ENCODE results near the gene SAMHD1. TPM values are rescaled to one million over a fixed set of nuclear protein-coding genes. Genes with fewer than 3 reads are reported as not detected.

Gene SAMHD1
- total and polyA plus RNA-seq, 2 donors (not counting 1 experiment from before 2014, with no cell fraction given) = 7.9 to 12.8 TPM

DNA sequence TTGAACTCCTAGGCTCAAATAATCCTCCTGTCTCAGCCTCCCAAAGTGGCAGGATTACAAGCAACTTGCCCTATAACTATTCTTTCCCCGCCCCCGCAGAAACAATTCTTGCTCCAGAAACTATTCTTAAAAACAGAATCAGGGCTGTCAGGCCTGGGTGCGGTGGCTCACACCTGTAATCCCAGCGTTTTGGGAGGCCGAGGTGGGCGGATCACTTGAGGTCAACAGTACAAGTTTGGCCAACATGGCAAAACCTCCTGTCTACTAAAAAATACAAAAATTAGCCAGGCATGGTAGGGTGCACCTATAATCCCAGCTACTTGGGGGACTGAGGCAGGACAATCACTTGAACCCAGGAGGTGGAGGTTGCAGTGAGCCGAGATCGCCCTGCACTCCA, 31.2 kb downstream of the SAMHD1 start:
- H3K27me3 ChIP-seq (replicated peaks in 1 of 4; ENCODE audit: control extremely low read depth in 1 of 4, control insufficient read depth in 3 of 4, insufficient read depth in 4 of 4, low read length in 3 of 4) = no peaks in the 10 kb centered on the region
- ChIA-PET POLR2A (no interaction called here), CTCF (interaction anchor here (0.6 to 3.9 kb wide), 10 partner anchors 10 to 718 kb away, joined by 3 to 23 read pairs (median 6); no protein-coding TSS in a partner anchor)
- no peaks in the 10 kb centered on the region for H3K4me1 ChIP-seq (ENCODE audit: control insufficient read depth in 2 of 2, insufficient read depth in 2 of 2, low read length in 2 of 2)
- Mint-ChIP-seq H3K4me1 (peaks cover 1% of the 10 kb centered on the region), H3K9me3 (ENCODE audit: insufficient read depth) (no peaks in the 10 kb centered on the region), H3K4me3 (no peak overlapping the region), H3K27me3 (no peaks in the 10 kb centered on the region), H3K27ac (no peak overlapping the region)
- no peak overlapping the region for H3K27ac ChIP-seq (ENCODE audit: low read length in 2 of 2)
- no peak for TF ChIP-seq EZH2 (IDR thresholded peaks at IDR 0.05; ENCODE audit: borderline replicate concordance, insufficient read depth, low read depth, low read length, poor library complexity, severe bottlenecking)
- TF ChIP-seq, protein P1, sequence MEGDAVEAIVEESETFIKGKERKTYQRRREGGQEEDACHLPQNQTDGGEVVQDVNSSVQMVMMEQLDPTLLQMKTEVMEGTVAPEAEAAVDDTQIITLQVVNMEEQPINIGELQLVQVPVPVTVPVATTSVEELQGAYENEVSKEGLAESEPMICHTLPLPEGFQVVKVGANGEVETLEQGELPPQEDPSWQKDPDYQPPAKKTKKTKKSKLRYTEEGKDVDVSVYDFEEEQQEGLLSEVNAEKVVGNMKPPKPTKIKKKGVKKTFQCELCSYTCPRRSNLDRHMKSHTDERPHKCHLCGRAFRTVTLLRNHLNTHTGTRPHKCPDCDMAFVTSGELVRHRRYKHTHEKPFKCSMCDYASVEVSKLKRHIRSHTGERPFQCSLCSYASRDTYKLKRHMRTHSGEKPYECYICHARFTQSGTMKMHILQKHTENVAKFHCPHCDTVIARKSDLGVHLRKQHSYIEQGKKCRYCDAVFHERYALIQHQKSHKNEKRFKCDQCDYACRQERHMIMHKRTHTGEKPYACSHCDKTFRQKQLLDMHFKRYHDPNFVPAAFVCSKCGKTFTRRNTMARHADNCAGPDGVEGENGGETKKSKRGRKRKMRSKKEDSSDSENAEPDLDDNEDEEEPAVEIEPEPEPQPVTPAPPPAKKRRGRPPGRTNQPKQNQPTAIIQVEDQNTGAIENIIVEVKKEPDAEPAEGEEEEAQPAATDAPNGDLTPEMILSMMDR (IDR thresholded peaks at IDR 0.05) = no peak
- H3K4me3 ChIP-seq (ENCODE audit: control extremely low read depth in 1 of 5, extremely low read depth in 1 of 5, insufficient read depth in 1 of 5, low read depth in 2 of 5, low read length in 4 of 5) = no peak overlapping the region
- H4K20me1 ChIP-seq (ENCODE audit: control insufficient read depth, insufficient read depth, low read length, poor library complexity, severe bottlenecking) = no peaks in the 10 kb centered on the region
- no peak overlapping the region for H2AFZ ChIP-seq (ENCODE audit: insufficient read depth, low read depth, low read length, poor library complexity, severe bottlenecking)
- DNase-seq (no peak), ATAC-seq (ENCODE audit: low read depth) (no peak)
- 95% methylated on average over 4 of the region's 8 CpGs for WGBS (ENCODE audit: insufficient coverage)
- H3K79me2 ChIP-seq (ENCODE audit: control insufficient read depth, insufficient read depth, low read length) = no peaks in the 10 kb centered on the region
- intact Hi-C loops (cut with micrococcal nuclease) = no loop called here
- no peak overlapping the region for H3K4me2 ChIP-seq (replicated peaks; ENCODE audit: low read depth, low read length, poor library complexity, severe bottlenecking)
- H3K36me3 ChIP-seq (replicated peaks in 1 of 2; ENCODE audit: control extremely low read depth in 1 of 2, control insufficient read depth in 1 of 2, extremely low read depth in 1 of 2, insufficient read depth in 2 of 2, low read length in 1 of 2) = peaks cover 3 to 18% of the 10 kb centered on the region in 2 experiments
- H3K9me3 ChIP-seq (ENCODE audit: control extremely low read depth in 1 of 3, control insufficient read depth in 2 of 3, insufficient read depth in 1 of 3, low read length in 2 of 3) = no peaks in the 10 kb centered on the region
- no peak overlapping the region for H3K9ac ChIP-seq (ENCODE audit: low read length)

DNA sequence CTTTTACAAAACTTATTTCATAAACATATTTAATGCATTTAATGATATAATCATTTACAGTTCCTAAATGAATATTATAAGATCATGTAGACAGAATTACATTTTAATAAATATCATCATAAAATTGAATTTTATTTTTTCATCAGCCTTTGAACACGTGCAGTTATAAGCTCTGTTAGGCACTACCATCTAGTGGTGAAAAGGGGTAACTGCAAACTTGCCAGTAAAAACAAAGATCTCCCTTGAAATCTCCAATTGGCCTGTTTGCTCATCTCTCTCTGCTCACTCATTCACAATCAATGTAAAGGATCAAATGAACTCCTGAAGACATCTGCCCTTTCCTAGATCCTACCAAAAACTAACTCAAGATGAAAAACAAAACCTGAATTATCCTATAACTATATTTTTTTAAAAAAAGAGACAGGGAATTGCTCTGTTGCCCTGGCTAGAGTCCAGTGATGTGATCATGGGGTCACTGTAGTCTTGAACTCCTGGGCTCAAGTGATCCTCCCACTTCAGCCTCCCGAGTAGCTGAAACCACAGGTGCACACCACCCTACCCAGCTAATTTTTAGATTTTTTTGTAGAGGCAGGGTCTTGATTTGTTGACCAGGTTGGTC, 31.7 kb downstream of the SAMHD1 start:
- peak; percentile 69 for DNase-seq
- Mint-ChIP-seq H3K9me3 (ENCODE audit: insufficient read depth) (no peaks in the 10 kb centered on the region), H3K27me3 (no peaks in the 10 kb centered on the region), H3K4me3 (no peak overlapping the region), H3K4me1 (peaks cover 1% of the 10 kb centered on the region), H3K27ac (no peak overlapping the region)
- no peaks in the 10 kb centered on the region for H3K9me3 ChIP-seq (ENCODE audit: control extremely low read depth in 1 of 3, control insufficient read depth in 2 of 3, insufficient read depth in 1 of 3, low read length in 2 of 3)
- H2AFZ ChIP-seq (ENCODE audit: insufficient read depth, low read depth, low read length, poor library complexity, severe bottlenecking) = no peak overlapping the region
- intact Hi-C loops (cut with micrococcal nuclease) = no loop called here
- no peaks in the 10 kb centered on the region for H3K4me1 ChIP-seq (ENCODE audit: control insufficient read depth in 2 of 2, insufficient read depth in 2 of 2, low read length in 2 of 2)
- H3K4me3 ChIP-seq (ENCODE audit: control extremely low read depth in 1 of 5, extremely low read depth in 1 of 5, insufficient read depth in 1 of 5, low read depth in 2 of 5, low read length in 4 of 5) = no peak overlapping the region
- ATAC-seq (ENCODE audit: low read depth) = no peak
- H3K9ac ChIP-seq (ENCODE audit: low read length) = no peak overlapping the region
- no peak overlapping the region for H3K4me2 ChIP-seq (replicated peaks; ENCODE audit: low read depth, low read length, poor library complexity, severe bottlenecking)
- ChIA-PET CTCF (interaction anchor here (0.7 to 3.9 kb wide), 17 partner anchors 10 to 717 kb away, joined by 3 to 23 read pairs (median 3); partner anchors contain the start of gene SLA2), POLR2A (interaction anchor here (0.6 kb wide), 1 partner anchor 168 kb away, joined by 4 read pairs; no protein-coding TSS in a partner anchor)
- 0% methylated on average over 1 of the region's 2 CpGs for WGBS (ENCODE audit: insufficient coverage)
- peaks cover 7 to 24% of the 10 kb centered on the region in 2 experiments for H3K36me3 ChIP-seq (replicated peaks in 1 of 2; ENCODE audit: control extremely low read depth in 1 of 2, control insufficient read depth in 1 of 2, extremely low read depth in 1 of 2, insufficient read depth in 2 of 2, low read length in 1 of 2)
- no peaks in the 10 kb centered on the region for H3K79me2 ChIP-seq (ENCODE audit: control insufficient read depth, insufficient read depth, low read length)
- no peaks in the 10 kb centered on the region for H4K20me1 ChIP-seq (ENCODE audit: control insufficient read depth, insufficient read depth, low read length, poor library complexity, severe bottlenecking)
- H3K27me3 ChIP-seq (replicated peaks in 1 of 4; ENCODE audit: control extremely low read depth in 1 of 4, control insufficient read depth in 3 of 4, insufficient read depth in 4 of 4, low read length in 3 of 4) = no peaks in the 10 kb centered on the region
- H3K27ac ChIP-seq (ENCODE audit: low read length in 2 of 2) = no peak overlapping the region
- TF ChIP-seq, protein P1 (IDR thresholded peaks at IDR 0.05) = peak; percentile 96
- TF ChIP-seq EZH2 (IDR thresholded peaks at IDR 0.05; ENCODE audit: borderline replicate concordance, insufficient read depth, low read depth, low read length, poor library complexity, severe bottlenecking) = no peak
